ENCODE data around the gene S100A14. TPM values are rescaled to one million over a fixed set of nuclear protein-coding genes. Genes with fewer than 3 reads are reported as not detected.

S100A14 gene
- total RNA-seq, 1 experiment from 2014 or later: 624 TPM

DNA sequence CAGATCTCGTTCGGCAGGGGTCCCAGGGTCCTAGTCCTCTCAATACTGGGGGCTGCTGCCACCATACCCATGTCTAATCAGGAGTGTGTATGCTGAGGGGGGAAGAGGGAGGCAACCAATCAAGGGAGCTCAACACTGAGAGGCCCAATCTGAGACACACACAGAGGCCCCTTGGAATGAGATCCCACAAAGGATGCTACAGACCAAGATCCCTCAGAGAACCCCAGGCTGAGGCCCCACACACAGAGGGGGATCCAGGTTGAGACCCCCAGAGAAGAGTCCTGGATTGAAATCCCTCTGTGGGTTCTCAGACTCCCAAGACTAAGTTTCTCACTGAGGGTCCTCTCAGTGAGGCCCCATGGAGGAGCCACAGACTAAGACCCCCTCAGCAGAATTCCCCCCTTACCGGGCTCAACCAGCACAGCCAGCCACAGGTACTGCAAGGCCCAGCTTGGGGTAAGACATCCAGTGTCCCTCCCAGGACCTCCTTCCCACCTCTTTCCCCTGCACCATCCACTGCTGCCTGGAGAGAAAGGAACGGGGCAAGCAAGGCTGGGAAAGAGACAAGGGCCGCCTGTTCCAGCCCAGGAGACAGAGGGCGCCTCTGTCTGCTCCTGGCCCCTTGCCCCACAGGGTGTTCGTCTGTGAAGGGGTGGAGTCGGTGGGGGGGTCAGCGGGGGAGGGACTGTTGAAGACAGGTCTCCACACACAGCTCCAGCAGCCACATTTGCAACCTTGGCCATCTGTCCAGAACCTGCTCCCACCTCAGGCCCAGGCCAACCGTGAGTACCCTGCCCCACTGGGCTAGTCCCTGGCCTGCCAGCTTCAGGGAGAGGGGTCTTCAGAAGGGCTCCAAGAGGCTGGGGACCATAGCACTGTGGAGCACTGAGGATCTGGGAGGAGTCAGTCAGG, 11.8 kb upstream of the S100A14 start, which contains the start of gene S100A1:
Gene S100A1, plus strand, starts transcription at position 720 of the 912 bp plus-strand sequence. CDS start 2,088 bp downstream, outside the sequence.
- Histone ChIP-seq H3K4me3 (ENCODE audit: low read depth, low read length) (peak within 1 kb of the TSS; percentile 62), H3K36me3 (ENCODE audit: control insufficient read depth, insufficient read depth, low read length) (no peaks in the 10 kb centered on the region), H3K4me1 (peaks cover 42% of the 10 kb centered on the region), H3K9me3 (no peaks in the 10 kb centered on the region), H3K27me3 (replicated peaks; ENCODE audit: control insufficient read depth, insufficient read depth, low read length) (no peaks in the 10 kb centered on the region)
- H3K27me3 Mint-ChIP-seq (ENCODE audit: insufficient read depth, unreplicated experiment): no peaks in the 10 kb centered on the region
- H3K4me1 Mint-ChIP-seq (ENCODE audit: low read depth, unreplicated experiment): peaks cover 35% of the 10 kb centered on the region
- intact Hi-C loops (cut with micrococcal nuclease; ENCODE audit: unreplicated experiment): loop anchor here (1.0 to 2.0 kb wide), 4 partner anchors 15 to 117 kb away; partner anchors contain the start of gene S100A16
- no TSS peak for BruUV-seq (replicated peaks)
- peaks cover 47% of the 10 kb centered on the region for H3K36me3 Mint-ChIP-seq (ENCODE audit: insufficient read depth, unreplicated experiment)
- CTCF ChIA-PET: interaction anchor here (0.7 to 3.1 kb wide), 32 partner anchors 11 to 148 kb away, joined by 3 to 56 read pairs (median 5); partner anchors contain the start of genes INTS3, NPR1, S100A14 and S100A16
- POLR2A ChIA-PET: interaction anchor here (0.6 to 2.4 kb wide), 21 partner anchors 11 to 335 kb away, joined by 3 to 43 read pairs (median 7); partner anchors contain the start of genes S100A14, S100A16, S100A2 and S100A4
- peak within 1 kb of the TSS; percentile 93 for H3K4me3 Mint-ChIP-seq (ENCODE audit: unreplicated experiment)
- peaks cover 3% of the 10 kb centered on the region for H3K9me3 Mint-ChIP-seq (ENCODE audit: unreplicated experiment)
- peak in 1 of 2 experiments; percentile 78 for TF ChIP-seq CTCF (IDR thresholded peaks at IDR 0.05; ENCODE audit: insufficient read depth in 1 of 2, low read depth in 1 of 2, low read length in 1 of 2, severe bottlenecking in 1 of 2, unreplicated experiment in 1 of 2)
- H3K27ac Mint-ChIP-seq (ENCODE audit: unreplicated experiment): peak within 1 kb of the TSS; percentile 89
- no peak for DNase-seq

DNA sequence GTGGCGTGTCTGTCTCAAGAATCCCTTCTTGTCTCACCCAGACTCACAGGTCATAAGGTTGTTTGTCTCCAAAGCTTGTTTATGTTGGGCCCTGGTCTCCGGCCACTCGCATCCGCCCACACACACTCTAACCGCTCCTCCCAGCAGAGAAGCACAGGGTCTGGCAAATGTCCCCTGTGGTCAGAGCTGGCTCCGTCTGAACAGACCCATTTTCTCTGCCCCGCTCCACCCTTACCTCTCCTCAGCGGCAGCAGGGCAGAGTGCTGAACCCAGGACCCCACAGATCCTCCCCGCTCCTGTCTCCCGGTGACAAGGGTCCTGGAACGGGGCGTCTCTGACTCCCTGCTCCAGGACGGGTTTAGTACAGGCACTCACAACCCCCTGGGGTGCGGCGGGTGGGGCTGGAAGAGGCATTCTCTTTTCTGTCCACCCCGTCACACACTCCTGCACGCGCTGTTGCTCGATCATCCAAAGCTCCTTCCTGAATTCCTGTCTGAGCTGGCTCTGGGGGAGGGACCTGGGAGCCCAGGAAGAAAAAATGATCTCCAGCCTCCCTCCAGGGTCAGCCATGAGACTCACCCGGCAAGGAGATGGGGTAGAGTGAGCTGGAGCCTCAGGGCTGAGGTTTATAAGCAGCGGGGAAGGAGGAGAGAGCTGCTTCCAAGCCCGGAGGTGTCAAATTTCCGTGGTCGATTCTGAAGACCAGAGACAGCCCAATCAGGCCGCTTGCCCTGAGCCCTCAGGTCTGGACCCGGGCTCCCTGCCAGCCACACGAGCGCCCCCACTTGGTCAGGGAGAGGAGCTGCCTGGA, 11.0 kb upstream of the S100A14 start, which contains the start of gene S100A13:
Gene S100A13, minus strand, starts transcription at position 602 of the 811 bp plus-strand sequence. CDS start 1,033 bp downstream, outside the sequence.
- peaks cover 42% of the 10 kb centered on the region for H3K4me1 ChIP-seq
- peak within 1 kb of the TSS; percentile 93 for H3K4me3 Mint-ChIP-seq (ENCODE audit: unreplicated experiment)
- H3K4me1 Mint-ChIP-seq (ENCODE audit: low read depth, unreplicated experiment): peaks cover 35% of the 10 kb centered on the region
- H3K9me3 ChIP-seq: no peaks in the 10 kb centered on the region
- peaks cover 56% of the 10 kb centered on the region for H3K36me3 Mint-ChIP-seq (ENCODE audit: insufficient read depth, unreplicated experiment)
- H3K27me3 ChIP-seq (replicated peaks; ENCODE audit: control insufficient read depth, insufficient read depth, low read length): no peaks in the 10 kb centered on the region
- TSS peak; percentile 63 for BruUV-seq (replicated peaks)
- peak in 1 of 2 experiments; percentile 87 for TF ChIP-seq CTCF (IDR thresholded peaks at IDR 0.05; ENCODE audit: insufficient read depth in 1 of 2, low read depth in 1 of 2, low read length in 1 of 2, severe bottlenecking in 1 of 2, unreplicated experiment in 1 of 2)
- H3K4me3 ChIP-seq (ENCODE audit: low read depth, low read length): peak within 1 kb of the TSS; percentile 62
- ChIA-PET POLR2A (interaction anchor here (0.5 to 2.4 kb wide), 22 partner anchors 10 to 336 kb away, joined by 3 to 43 read pairs (median 6); partner anchors contain the start of genes S100A14, S100A16, S100A2 and S100A4), CTCF (interaction anchor here (0.6 to 3.1 kb wide), 36 partner anchors 10 to 898 kb away, joined by 3 to 56 read pairs (median 5); partner anchors contain the start of genes INTS3, NPR1, S100A14 and S100A16)
- H3K27me3 Mint-ChIP-seq (ENCODE audit: insufficient read depth, unreplicated experiment): no peaks in the 10 kb centered on the region
- peak within 1 kb of the TSS; percentile 89 for H3K27ac Mint-ChIP-seq (ENCODE audit: unreplicated experiment)
- DNase-seq: peak; percentile 92 to 94
- no peaks in the 10 kb centered on the region for H3K9me3 Mint-ChIP-seq (ENCODE audit: unreplicated experiment)
- intact Hi-C loops (cut with micrococcal nuclease; ENCODE audit: unreplicated experiment): loop anchor here (1.0 to 2.0 kb wide), 4 partner anchors 14 to 116 kb away; partner anchors contain the start of gene S100A16
- H3K36me3 ChIP-seq (ENCODE audit: control insufficient read depth, insufficient read depth, low read length): no peaks in the 10 kb centered on the region

All from Caco-2 (cell line).